DMS53 (cell line): ENCODE results near the gene BAIAP2L1.
"Not testable (repeated sequence)": the region's sequence is repeated elsewhere in the genome, so short reads cannot be mapped to it uniquely, and the experiment has no call there.

Source experiments
- DNase-seq: peaks from one replicate; lab custom pipeline; 2025; lab: John Stamatoyannopoulos, UW

The BAIAP2L1 gene

GRCh38 chr7:98319176-98319575 lies 81.7 kb downstream of the BAIAP2L1 start:
- no peak for DNase-seq

- no peak for DNase-seq
These were observed 83.4 kb downstream of the BAIAP2L1 start for GRCh38 chr7:98317366-98318040.

GRCh38 chr7:98315994-98316527 lies 84.8 kb downstream of the BAIAP2L1 start:
- DNase-seq, result not testable (repeated sequence)

- DNase-seq, result no peak
These were observed 85.4 kb downstream of the BAIAP2L1 start for GRCh38 chr7:98315318-98315993.

- DNase-seq, result no peak
These were observed 86.4 kb downstream of the BAIAP2L1 start for GRCh38 chr7:98314469-98314868.

- DNase-seq, result no peak
These were observed 88.7 kb downstream of the BAIAP2L1 start for GRCh38 chr7:98312201-98312600.

- DNase-seq, result no peak
These were observed 91.3 kb downstream of the BAIAP2L1 start for GRCh38 chr7:98309566-98309965.

GRCh38 chr7:98307971-98308466 lies 92.9 kb downstream of the BAIAP2L1 start:
- DNase-seq, result no peak

GRCh38 chr7:98305951-98306535 lies 94.8 kb downstream of the BAIAP2L1 start:
- DNase-seq, result no peak

GRCh38 chr7:98303906-98304305 lies 97.0 kb downstream of the BAIAP2L1 start:
- no peak for DNase-seq

GRCh38 chr7:98303176-98303865 lies 97.6 kb downstream of the BAIAP2L1 start:
- no peak for DNase-seq

- DNase-seq, result no peak
These were observed 99.0 kb downstream of the BAIAP2L1 start for GRCh38 chr7:98301693-98302470.

GRCh38 chr7:98300595-98301372 lies 100.1 kb downstream of the BAIAP2L1 start:
- no peak for DNase-seq

GRCh38 chr7:98297626-98298286 lies 103.1 kb downstream of the BAIAP2L1 start:
- no peak for DNase-seq

GRCh38 chr7:98296833-98297232 lies 104.1 kb downstream of the BAIAP2L1 start:
- no peak for DNase-seq

- DNase-seq, result no peak
These were observed 105.3 kb downstream of the BAIAP2L1 start for GRCh38 chr7:98295467-98296192.

- peak; percentile 91 for DNase-seq
These were observed 106.0 kb downstream of the BAIAP2L1 start for GRCh38 chr7:98294798-98295382.

- no peak for DNase-seq
These were observed 106.6 kb downstream of the BAIAP2L1 start for GRCh38 chr7:98294326-98294725.

- DNase-seq, result no peak
These were observed 107.1 kb downstream of the BAIAP2L1 start for GRCh38 chr7:98293746-98294145.
